Hepatocyte (in vitro differentiated cells): Measurements from ENCODE around the gene ZCCHC13.

Experiments used
- CTCF ChIP-seq: fragments of 200-600 bp; sonication (generic); IDR thresholded peaks from 2 replicates; pipeline ENCODE4 v1.5.1; 2016; ENCODE audit warnings: antibody characterized with exemption, mild to moderate bottlenecking; ENCODE audit not compliant: poor library complexity
- EZH2 ChIP-seq: fragments of 200-600 bp; sonication (generic); IDR thresholded peaks from 2 replicates; pipeline ENCODE4 v1.6.1; 2016; ENCODE audit warnings: antibody characterized with exemption, mild to moderate bottlenecking, borderline replicate concordance

- TF ChIP-seq CTCF = no peak
- TF ChIP-seq EZH2 = no peak
Observed at GRCh38 chrX:74292808-74293123, 11.2 kb upstream of the ZCCHC13 start.
